GM20000 (cell line): Measurements from ENCODE around the gene CLPSL1.
"Not testable (repeated sequence)": the region's sequence is repeated elsewhere in the genome, so short reads cannot be mapped to it uniquely, and the experiment has no call there.

Experiments
- DNase-seq: peaks from one replicate; pipeline ENCODE4 v3.0.0; 2012; ENCODE audit warnings: low spot score
- CTCF ChIP-seq: IDR thresholded peaks from 2 replicates; pipeline ENCODE4 v1.5.1; 2012; ENCODE audit warnings: mild to moderate bottlenecking, control low read depth; ENCODE audit errors: extremely low read depth, missing control alignments

The CLPSL1 gene

GRCh38 chr6:35780719-35781118 lies at the start of gene CLPSL1:
Gene CLPSL1 (plus strand): TSS chr6:35781019. CDS start chr6:35781111, 92 bp downstream.
- peak; percentile 8 for DNase-seq
- no peak for TF ChIP-seq CTCF

- peak; percentile 93 for DNase-seq
These were observed 49.4 kb upstream of the CLPSL1 start for GRCh38 chr6:35731414-35731735.

GRCh38 chr6:35731736-35732532 lies 48.9 kb upstream of the CLPSL1 start:
- no peak for TF ChIP-seq CTCF
- DNase-seq, result peak; percentile 91

More at GRCh38 chr6:35731414-35731735, 49.4 kb upstream of the CLPSL1 start:
- no peak for TF ChIP-seq CTCF

GRCh38 chr6:35733633-35734032 lies 47.2 kb upstream of the CLPSL1 start:
- DNase-seq, result no peak
- TF ChIP-seq CTCF, result no peak

GRCh38 chr6:35734319-35734718 lies 46.5 kb upstream of the CLPSL1 start:
- DNase-seq, result not testable (repeated sequence)

GRCh38 chr6:35735452-35735851 lies 45.4 kb upstream of the CLPSL1 start:
- DNase-seq, result no peak
- no peak for TF ChIP-seq CTCF

GRCh38 chr6:35736253-35736894 lies 44.4 kb upstream of the CLPSL1 start:
- DNase-seq, result peak; percentile 77
- peak; percentile 69 for TF ChIP-seq CTCF
